B cell (primary cell): ENCODE results near the gene AGTRAP. TPM values are rescaled to one million over a fixed set of nuclear protein-coding genes. Genes with fewer than 3 reads are reported as not detected.
A peak's percentile ranks its signal among the peaks of the same experiment; 100 is the strongest.

Experiments
- ATAC-seq: fragments of 200-7000 bp; cut with Tn5 transposase; one replicate; pipeline ENCODE4 v1.10.0; 2021; ENCODE audit warnings: low read depth, mild to moderate bottlenecking, moderate number of reproducible peaks, moderate library complexity
- CTCF ChIA-PET: fragments of 350-600 bp; sonication (Branson Sonifier 250); formaldehyde crosslinking; loops from one replicate; lab custom pipeline; 2021; ENCODE audit warnings: antibody characterized with exemption, inconsistent platforms; lab: Charles Lee
- POLR2A ChIA-PET: fragments of 350-600 bp; sonication (Branson Sonifier 250); formaldehyde crosslinking; loops from one replicate; lab custom pipeline; 2021; ENCODE audit warnings: antibody characterized with exemption; lab: Charles Lee
- DNase-seq: peaks from one replicate; pipeline ENCODE4 v3.0.0; 2013
- H2AFZ ChIP-seq: 2 replicates; pipeline ENCODE4 v1.6.1; 2012; ENCODE audit warnings: mild to moderate bottlenecking, low read depth, low read length; ENCODE audit not compliant: insufficient read depth, poor library complexity, severe bottlenecking
- H3K27ac ChIP-seq, 2 donors: 1 replicate in 1 of 2; 2 replicates in 1 of 2; pipeline ENCODE4 v1.5.1; 2012 to 2013; ENCODE audit warnings: low read length in 2 of 2, mild to moderate bottlenecking in 2 of 2, moderate library complexity in 1 of 2
- H3K27me3 ChIP-seq, 4 experiments: fragments of 200-600 bp in 1 of 4; sonication (generic) in 1 of 4; replicated peaks in 1 of 4; 1 replicate in 2 of 4; 2 replicates in 2 of 4; pipeline versions ENCODE4 v1.6.1 to v1.7.0; 2013 to 2016; ENCODE audit warnings: low read length in 3 of 4, mild to moderate bottlenecking in 2 of 4, mixed read lengths in 1 of 4, moderate library complexity in 1 of 4; ENCODE audit not compliant: insufficient read depth in 4 of 4, control insufficient read depth in 3 of 4; ENCODE audit errors: control extremely low read depth in 1 of 4
- H3K36me3 ChIP-seq, 2 experiments: replicated peaks in 1 of 2; 1 replicate in 1 of 2; 2 replicates in 1 of 2; pipeline versions ENCODE4 v1.6.1 to v1.7.1; 2013; ENCODE audit warnings: low read length in 1 of 2; ENCODE audit not compliant: insufficient read depth in 2 of 2, control insufficient read depth in 1 of 2; ENCODE audit errors: control extremely low read depth in 1 of 2, extremely low read depth in 1 of 2
- H3K4me1 ChIP-seq, 2 donors: fragments of 200-600 bp in 1 of 2; sonication (generic) in 1 of 2; 1 replicate in 1 of 2; 2 replicates in 1 of 2; pipeline versions ENCODE4 v1.5.1 to v1.6.1; 2013 to 2017; ENCODE audit warnings: low read length in 2 of 2; ENCODE audit not compliant: control insufficient read depth in 2 of 2, insufficient read depth in 2 of 2
- H3K4me2 ChIP-seq: replicated peaks from 2 replicates; pipeline ENCODE3; 2012; ENCODE audit warnings: mild to moderate bottlenecking, low read depth, low read length; ENCODE audit not compliant: poor library complexity, severe bottlenecking
- H3K4me3 ChIP-seq, 5 experiments: fragments of 200-600 bp in 1 of 5; sonication (generic) in 1 of 5; 1 replicate in 3 of 5; 2 replicates in 2 of 5; pipeline versions ENCODE4 v1.5.1 to v1.7.0; 2011 to 2016; ENCODE audit warnings: low read length in 4 of 5, mild to moderate bottlenecking in 4 of 5, low read depth in 2 of 5, control low read depth in 1 of 5, moderate library complexity in 1 of 5; ENCODE audit not compliant: insufficient read depth in 1 of 5; ENCODE audit errors: control extremely low read depth in 1 of 5, extremely low read depth in 1 of 5
- H3K79me2 ChIP-seq: fragments of 200-600 bp; sonication (generic); one replicate; pipeline ENCODE4 v1.6.0; 2016; ENCODE audit warnings: low read length; ENCODE audit not compliant: control insufficient read depth, insufficient read depth
- H3K9ac ChIP-seq: fragments of 200-600 bp; sonication (generic); 2 replicates; pipeline ENCODE4 v1.6.1; 2017; ENCODE audit warnings: mild to moderate bottlenecking, low read length, moderate library complexity
- H3K9me3 ChIP-seq, 3 donors: one replicate each; pipeline versions ENCODE4 v1.6.1 to v1.7.1; 2013; ENCODE audit warnings: low read length in 2 of 3; ENCODE audit not compliant: control insufficient read depth in 2 of 3, insufficient read depth in 1 of 3; ENCODE audit errors: control extremely low read depth in 1 of 3
- H4K20me1 ChIP-seq: 2 replicates; pipeline ENCODE4 v1.6.0; 2012; ENCODE audit warnings: mild to moderate bottlenecking, low read length; ENCODE audit not compliant: insufficient read depth, control insufficient read depth, poor library complexity, severe bottlenecking
- H3K27ac Mint-ChIP-seq: one replicate; pipeline ENCODE4 v1.8.0; 2021; ENCODE audit warnings: mixed read lengths
- H3K27me3 Mint-ChIP-seq: one replicate; pipeline ENCODE4 v1.8.0; 2021; ENCODE audit warnings: mixed read lengths
- H3K4me1 Mint-ChIP-seq: one replicate; pipeline ENCODE4 v1.8.0; 2021; ENCODE audit warnings: mixed read lengths
- H3K4me3 Mint-ChIP-seq: one replicate; pipeline ENCODE4 v1.8.0; 2021; ENCODE audit warnings: mixed read lengths
- H3K9me3 Mint-ChIP-seq: one replicate; pipeline ENCODE4 v1.8.0; 2022; ENCODE audit warnings: mixed read lengths; ENCODE audit not compliant: insufficient read depth
- EZH2 ChIP-seq: IDR thresholded peaks from 2 replicates; pipeline ENCODE4 v1.6.1; 2012; ENCODE audit warnings: borderline replicate concordance, low read depth, mild to moderate bottlenecking, moderate library complexity, low read length; ENCODE audit not compliant: insufficient read depth, poor library complexity, severe bottlenecking
- WGBS: methylation state at CpG from one replicate; pipeline ENCODE4 v1.1.5; 2013; ENCODE audit warnings: missing lambda C conversion rate; ENCODE audit not compliant: insufficient coverage; 5-methylcytosine and 5-hydroxymethylcytosine counted together
- intact Hi-C: fragments of 100-400 bp; cut with micrococcal nuclease; formaldehyde crosslinking; loops from one replicate; pipeline ENCODE4 v1.10.0; 2022
- polyA plus RNA-seq: library from polyadenylated mRNA; depleted of rRNA; stranded (reverse); fragments of >200 nt; gene quantifications from 2 replicates; pipeline ENCODE4 v1.2.3, GENCODE V29; 2012
- total RNA-seq, 2 donors: library from RNA; stranded (reverse); fragments of 120-200 nt in 1 of 2; gene quantifications; 1 replicate in 1 of 2; 2 replicates in 1 of 2; pipeline versions ENCODE4 v1.2.3 to v1.2.4, GENCODE V29; 2013 to 2022
- TF ChIP-seq, protein P1 (sequence below): fragments of 200-600 bp; IDR thresholded peaks from one replicate; pipeline ENCODE4 v1.8.0; 2022; ENCODE audit warnings: antibody characterized with exemption, mild to moderate bottlenecking

Gene AGTRAP
- total and polyA plus RNA-seq, 2 donors (not counting 1 experiment from before 2014, with no cell fraction given): 18.3 to 44.9 TPM

DNA sequence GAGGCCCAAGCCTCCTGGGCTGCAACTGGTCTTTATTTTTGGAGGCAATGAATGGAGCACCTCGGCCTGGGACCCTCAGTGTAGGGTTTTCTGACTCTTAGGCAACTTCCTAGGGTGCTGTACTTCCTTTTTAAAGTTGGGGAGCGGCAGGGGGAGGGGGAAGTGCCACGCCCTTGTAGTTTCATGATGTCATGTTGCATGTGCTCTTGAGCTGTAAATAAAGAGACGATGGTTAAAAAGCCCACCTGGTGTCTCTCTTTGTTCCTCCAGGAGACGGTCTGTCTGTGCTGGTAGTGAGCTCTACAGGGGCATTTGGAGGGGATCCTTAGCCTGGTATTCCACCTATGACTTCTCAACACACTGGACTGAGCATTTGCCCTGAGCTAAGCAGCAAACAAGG, 10.3 kb upstream of the AGTRAP start:
- DNase-seq: peak; percentile 35
- POLR2A ChIA-PET: no interaction called here
- Histone ChIP-seq H3K79me2 (no peaks in the 10 kb centered on the region), H2AFZ (peak overlapping the region; percentile 9), H3K4me2 (no peak overlapping the region), H3K27me3 (no peaks in the 10 kb centered on the region), H3K4me1 (peaks cover 23 to 30% of the 10 kb centered on the region in 2 donors), H3K4me3 (no peak overlapping the region), H3K36me3 (no peaks in the 10 kb centered on the region), H4K20me1 (no peaks in the 10 kb centered on the region), H3K27ac (no peak overlapping the region), H3K9me3 (peaks cover 0 to 2% (median 0%) of the 10 kb centered on the region in 3 donors), H3K9ac (no peak overlapping the region)
- no peak overlapping the region for H3K4me3 Mint-ChIP-seq
- no peak for ATAC-seq
- intact Hi-C loops: no loop called here
- CTCF ChIA-PET: interaction anchor here (1.6 to 9.9 kb wide), 5 partner anchors 8 to 76 kb away, joined by 3 to 231 read pairs (median 5); partner anchors contain the start of genes AGTRAP, FBXO2, FBXO44 and FBXO6
- H3K27ac Mint-ChIP-seq: no peak overlapping the region
- H3K4me1 Mint-ChIP-seq: peaks cover 24% of the 10 kb centered on the region
- TF ChIP-seq, protein P1, sequence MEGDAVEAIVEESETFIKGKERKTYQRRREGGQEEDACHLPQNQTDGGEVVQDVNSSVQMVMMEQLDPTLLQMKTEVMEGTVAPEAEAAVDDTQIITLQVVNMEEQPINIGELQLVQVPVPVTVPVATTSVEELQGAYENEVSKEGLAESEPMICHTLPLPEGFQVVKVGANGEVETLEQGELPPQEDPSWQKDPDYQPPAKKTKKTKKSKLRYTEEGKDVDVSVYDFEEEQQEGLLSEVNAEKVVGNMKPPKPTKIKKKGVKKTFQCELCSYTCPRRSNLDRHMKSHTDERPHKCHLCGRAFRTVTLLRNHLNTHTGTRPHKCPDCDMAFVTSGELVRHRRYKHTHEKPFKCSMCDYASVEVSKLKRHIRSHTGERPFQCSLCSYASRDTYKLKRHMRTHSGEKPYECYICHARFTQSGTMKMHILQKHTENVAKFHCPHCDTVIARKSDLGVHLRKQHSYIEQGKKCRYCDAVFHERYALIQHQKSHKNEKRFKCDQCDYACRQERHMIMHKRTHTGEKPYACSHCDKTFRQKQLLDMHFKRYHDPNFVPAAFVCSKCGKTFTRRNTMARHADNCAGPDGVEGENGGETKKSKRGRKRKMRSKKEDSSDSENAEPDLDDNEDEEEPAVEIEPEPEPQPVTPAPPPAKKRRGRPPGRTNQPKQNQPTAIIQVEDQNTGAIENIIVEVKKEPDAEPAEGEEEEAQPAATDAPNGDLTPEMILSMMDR: no peak
- TF ChIP-seq EZH2: no peak
- H3K27me3 Mint-ChIP-seq: no peaks in the 10 kb centered on the region
- WGBS: 41% methylated on average over 5 of the region's 5 CpGs
- H3K9me3 Mint-ChIP-seq: no peaks in the 10 kb centered on the region

DNA sequence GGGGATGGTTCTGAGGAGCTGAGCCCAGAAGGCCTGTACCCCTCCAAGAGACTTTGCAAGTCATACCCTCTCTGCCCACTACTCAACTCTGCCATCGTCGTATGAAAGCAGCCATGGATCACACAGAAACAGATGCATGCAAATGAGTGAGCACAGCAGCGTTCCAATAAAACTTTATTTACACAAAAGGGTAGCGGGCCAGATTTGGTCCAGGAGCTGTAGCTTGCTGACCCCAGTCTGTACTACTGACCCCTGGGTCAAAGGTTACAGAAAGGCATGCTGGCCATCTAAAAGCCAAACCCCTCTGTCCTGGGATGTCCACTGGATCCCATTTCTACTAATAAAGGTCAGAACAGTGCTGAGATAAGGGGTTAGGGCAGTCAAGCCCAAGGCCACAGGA, 8.8 kb upstream of the AGTRAP start:
- ChIA-PET CTCF (interaction anchor here (2.1 to 9.9 kb wide), 2 partner anchors 17 to 77 kb away, joined by 5 to 231 read pairs; partner anchors contain the start of genes FBXO2 and FBXO44), POLR2A (no interaction called here)
- no peak overlapping the region for H2AFZ ChIP-seq
- H3K4me1 ChIP-seq: peaks cover 36 to 45% of the 10 kb centered on the region in 2 donors
- H3K4me3 ChIP-seq: no peak overlapping the region
- Mint-ChIP-seq H3K27me3 (no peaks in the 10 kb centered on the region), H3K4me3 (no peak overlapping the region), H3K4me1 (peaks cover 36% of the 10 kb centered on the region), H3K9me3 (no peaks in the 10 kb centered on the region), H3K27ac (no peak overlapping the region)
- H3K9ac ChIP-seq: no peak overlapping the region
- intact Hi-C loops: no loop called here
- WGBS: 89% methylated on average over 4 of the region's 4 CpGs
- DNase-seq (no peak), ATAC-seq (no peak)
- no peak overlapping the region for H3K4me2 ChIP-seq
- no peaks in the 10 kb centered on the region for H3K79me2 ChIP-seq
- no peak overlapping the region for H3K27ac ChIP-seq
- H3K9me3 ChIP-seq: peaks cover 0 to 2% (median 0%) of the 10 kb centered on the region in 3 donors
- H3K36me3 ChIP-seq: no peaks in the 10 kb centered on the region
- TF ChIP-seq, protein P1: no peak
- TF ChIP-seq EZH2: no peak
- H4K20me1 ChIP-seq: no peaks in the 10 kb centered on the region
- no peaks in the 10 kb centered on the region for H3K27me3 ChIP-seq
